ENCODE measurements around the gene MYL7.

GRCh38 chr7:44140341-44140740 is 791 bp downstream of the MYL7 start:
- TF ChIP-seq CTCF (conservative IDR thresholded peaks at IDR 0.05 in 1 of 2, IDR thresholded peaks at IDR 0.05 in 1 of 2; ENCODE audit: low read depth in 1 of 2, low read length in 2 of 2) (no peak), EZH2 (IDR thresholded peaks at IDR 0.05; ENCODE audit: low read length, missing control alignments) (no peak)

Measured in fibroblast of lung (primary cell).